SK-N-SH treated with all-trans-retinoic acid at 6 μM for 48 hours (cell line): ENCODE results near the gene ADIPOR2.

Source experiments
- ARNTL ChIP-seq: fragments of 450-650 bp; formaldehyde crosslinking; IDR thresholded peaks from 2 replicates; pipeline ENCODE4 v1.5.0; 2020; ENCODE audit warnings: low read depth, mild to moderate bottlenecking, moderate library complexity, borderline replicate concordance
- BACH2 ChIP-seq: fragments of 250-450 bp; sonication (Bioruptor Pico); IDR thresholded peaks from 2 replicates; pipeline ENCODE4 v1.9.0; 2021; ENCODE audit warnings: mild to moderate bottlenecking, borderline replicate concordance
- CREB5 ChIP-seq: fragments of 250-450 bp; sonication (Bioruptor Pico); IDR thresholded peaks from 2 replicates; pipeline ENCODE4 v1.5.1; 2020; ENCODE audit warnings: low read depth, mild to moderate bottlenecking, moderate library complexity
- CSRNP3 ChIP-seq: fragments of 250-450 bp; sonication (Bioruptor Pico); IDR thresholded peaks from 2 replicates; pipeline ENCODE4 v1.5.1; 2021; ENCODE audit warnings: mild to moderate bottlenecking, moderate library complexity
- GLIS3 ChIP-seq: fragments of 250-450 bp; sonication (Bioruptor Pico); IDR thresholded peaks from 2 replicates; pipeline ENCODE4 v1.5.0; 2020; ENCODE audit warnings: mild to moderate bottlenecking, moderate library complexity
- OSR1 ChIP-seq: fragments of 250-450 bp; sonication (Bioruptor Pico); IDR thresholded peaks from 2 replicates; pipeline ENCODE4 v1.8.0; 2022; ENCODE audit warnings: moderate library complexity, mild to moderate bottlenecking, inconsistent platforms
- PATZ1 ChIP-seq: fragments of 250-450 bp; sonication (Bioruptor Pico); IDR thresholded peaks from 2 replicates; pipeline ENCODE4 v1.8.0; 2020; ENCODE audit warnings: mild to moderate bottlenecking, moderate library complexity, borderline replicate concordance
- PPARA ChIP-seq: fragments of 250-450 bp; sonication (Bioruptor Pico); IDR thresholded peaks from 2 replicates; pipeline ENCODE4 v1.5.0; 2020; ENCODE audit warnings: mild to moderate bottlenecking, borderline replicate concordance
- SNAI2 ChIP-seq: fragments of 250-450 bp; sonication (Bioruptor Pico); IDR thresholded peaks from 2 replicates; pipeline ENCODE4 v1.5.0; 2020; ENCODE audit warnings: mild to moderate bottlenecking, moderate library complexity
- ZFP30 ChIP-seq: fragments of 450-650 bp; formaldehyde crosslinking; IDR thresholded peaks from 2 replicates; pipeline ENCODE4 v1.5.0; 2022; ENCODE audit warnings: mild to moderate bottlenecking, moderate library complexity
- ZNF565 ChIP-seq: fragments of 450-650 bp; formaldehyde crosslinking; conservative IDR thresholded peaks from 2 replicates; pipeline ENCODE4 v1.5.0; 2020; ENCODE audit warnings: low read depth, mild to moderate bottlenecking, moderate library complexity

GRCh38 chr12:1650260-1650977 lies 40.5 kb upstream of the ADIPOR2 start:
- TF ChIP-seq PATZ1 (CRISPR knock-in tag) (no peak), CSRNP3 (no peak), BACH2 (no peak), PPARA (no peak), ZNF565 (CRISPR knock-in tag) (no peak), SNAI2 (CRISPR knock-in tag) (no peak), ARNTL (CRISPR knock-in tag) (no peak), CREB5 (CRISPR knock-in tag) (no peak), ZFP30 (no peak), GLIS3 (CRISPR knock-in tag) (no peak), OSR1 (CRISPR knock-in tag) (no peak)
